Measurements from ENCODE around the gene TNC. TPM values are rescaled to one million over a fixed set of nuclear protein-coding genes. Genes with fewer than 3 reads are reported as not detected.

Gene TNC
- total and polyA plus RNA-seq, 9 donors: 1.2 to 108 (median 1.9) TPM

DNA sequence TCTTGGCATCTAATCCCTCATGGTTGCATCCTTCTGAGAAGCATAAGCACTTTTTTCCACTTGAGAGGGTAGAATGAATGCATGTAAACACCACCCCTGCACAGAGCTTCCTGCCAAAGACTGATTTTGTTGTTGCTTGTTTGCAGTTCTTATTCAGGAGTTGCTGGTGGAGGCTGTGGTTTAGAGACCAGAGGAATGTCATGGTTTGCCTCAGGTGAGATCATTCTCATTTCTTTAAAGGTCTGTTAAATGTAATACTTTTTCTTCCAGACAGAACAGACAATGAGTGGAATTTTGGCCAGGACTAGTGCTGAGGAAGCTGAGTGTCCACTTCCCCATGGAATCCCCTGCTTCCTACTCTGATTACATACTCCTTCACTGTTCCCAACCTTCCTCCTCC lies 3.2 kb upstream of the TNC start:
- no peaks in the 10 kb centered on the region for H3K27me3 ChIP-seq
- H3K36me3 ChIP-seq: no peaks in the 10 kb centered on the region
- peaks cover 2% of the 10 kb centered on the region for H3K4me1 ChIP-seq (ENCODE audit: insufficient read depth)
- no peak for DNase-seq
- no peak for TF ChIP-seq CTCF (IDR thresholded peaks at IDR 0.05)
- no peak for TF ChIP-seq EP300 (IDR thresholded peaks at IDR 0.05)
- no peak for TF ChIP-seq POLR2A (IDR thresholded peaks at IDR 0.05)
- intact Hi-C loops (cut with DNase I): no loop called here
- no peak overlapping the region for H3K27ac ChIP-seq
- no peak overlapping the region for H3K4me3 ChIP-seq
- no peaks in the 10 kb centered on the region for H3K9me3 ChIP-seq

- peaks cover 2% of the 10 kb centered on the region for H3K4me1 ChIP-seq (ENCODE audit: insufficient read depth)
- H3K9me3 ChIP-seq: no peaks in the 10 kb centered on the region
- no peak overlapping the region for H3K4me3 ChIP-seq
- 2% methylated on average over 8 of the region's 8 CpGs for WGBS, 3 donors
- no peak for TF ChIP-seq EP300 (IDR thresholded peaks at IDR 0.05)
- TF ChIP-seq CTCF (IDR thresholded peaks at IDR 0.05): no peak
- TF ChIP-seq POLR2A (IDR thresholded peaks at IDR 0.05): no peak
- peak in 1 of 5 donors; percentile 19 for DNase-seq
- intact Hi-C loops (cut with DNase I): no loop called here
- no peaks in the 10 kb centered on the region for H3K27me3 ChIP-seq
- no peaks in the 10 kb centered on the region for H3K36me3 ChIP-seq
- H3K27ac ChIP-seq: no peak overlapping the region
These were observed 892 bp upstream of the TNC start for GRCh38 chr9:115118879-115119218.

GRCh38 chr9:115116421-115117284 lies 1.3 kb downstream of the TNC start:
- no peak overlapping the region for H3K27ac ChIP-seq
- peaks cover 2% of the 10 kb centered on the region for H3K4me1 ChIP-seq (ENCODE audit: insufficient read depth)
- TF ChIP-seq CTCF (IDR thresholded peaks at IDR 0.05): no peak

GRCh38 chr9:115115924-115116323 lies 2.0 kb downstream of the TNC start:
- no peaks in the 10 kb centered on the region for H3K27me3 ChIP-seq
- no peak for DNase-seq
- WGBS, 3 donors: 52 to 57% (median 53%) methylated on average over 1 of the region's 1 CpG
- intact Hi-C loops (cut with DNase I): no loop called here
- H3K4me3 ChIP-seq: peak overlapping the region; percentile 37
- no peaks in the 10 kb centered on the region for H3K9me3 ChIP-seq
- no peak overlapping the region for H3K27ac ChIP-seq
- no peaks in the 10 kb centered on the region for H3K36me3 ChIP-seq
- no peak for TF ChIP-seq CTCF (IDR thresholded peaks at IDR 0.05)
- TF ChIP-seq POLR2A (IDR thresholded peaks at IDR 0.05): no peak
- no peak for TF ChIP-seq EP300 (IDR thresholded peaks at IDR 0.05)
- H3K4me1 ChIP-seq (ENCODE audit: insufficient read depth): peaks cover 2% of the 10 kb centered on the region

More at GRCh38 chr9:115116421-115117284, 1.3 kb downstream of the TNC start:
- WGBS, 3 donors: 61 to 65% (median 62%) methylated on average over 8 of the region's 8 CpGs
- Histone ChIP-seq H3K9me3 (no peaks in the 10 kb centered on the region), H3K4me3 (peak overlapping the region; percentile 37), H3K27me3 (no peaks in the 10 kb centered on the region), H3K36me3 (no peaks in the 10 kb centered on the region)
- DNase-seq: no peak
- intact Hi-C loops (cut with DNase I): no loop called here
